Thyroid gland (tissue), 4 donors: ENCODE results near the gene PNMA3. TPM values are rescaled to one million over a fixed set of nuclear protein-coding genes. Genes with fewer than 3 reads are reported as not detected.

Experiments
- DNase-seq, 2 donors: peaks; one replicate each; pipeline ENCODE4 v3.0.0-alpha.2; 2019
- H3K27ac ChIP-seq, 3 donors: fragments of 200-600 bp; sonication (generic); 1 replicate in 2 of 3; 2 replicates in 1 of 3; pipeline ENCODE4 v1.5.1; 2016 to 2019; ENCODE audit warnings: mild to moderate bottlenecking in 1 of 3, moderate library complexity in 1 of 3
- H3K27me3 ChIP-seq: fragments of 200-600 bp; sonication (generic); one replicate; pipeline ENCODE4 v1.5.1; 2019
- H3K36me3 ChIP-seq, 2 donors: fragments of 200-600 bp; sonication (generic); one replicate each; pipeline ENCODE4 v1.5.1; 2016 to 2019
- H3K4me1 ChIP-seq, 2 donors: fragments of 200-600 bp; sonication (generic); one replicate each; pipeline ENCODE4 v1.5.1; 2017 to 2019
- H3K4me3 ChIP-seq, 3 donors: fragments of 200-600 bp; sonication (generic); replicated peaks in 1 of 3; 1 replicate in 2 of 3; 2 replicates in 1 of 3; pipeline ENCODE4 v1.5.1; 2016; ENCODE audit warnings: mild to moderate bottlenecking in 1 of 3
- H3K9me3 ChIP-seq: fragments of 200-600 bp; sonication (generic); one replicate; pipeline ENCODE4 v1.5.1; 2017
- POLR2A ChIP-seq, 2 donors: fragments of 450-650 bp; IDR thresholded peaks; one replicate each; pipeline ENCODE4 v1.6.1; 2017; ENCODE audit warnings: antibody characterized with exemption in 2 of 2, mild to moderate bottlenecking in 2 of 2, moderate library complexity in 1 of 2
- WGBS, 2 donors: methylation state at CpG; one replicate each; pipeline ENCODE4 v1.1.5; 2017; 5-methylcytosine and 5-hydroxymethylcytosine counted together
- intact Hi-C: fragments of 100-400 bp; cut with DNase I; formaldehyde crosslinking; loops from one replicate; pipeline ENCODE4 v1.15.1; 2023
- total RNA-seq, 4 donors: library from RNA; depleted of rRNA; stranded (reverse); fragments of >200 nt; gene quantifications; one replicate each; pipeline ENCODE4 v1.2.3, GENCODE V29; 2016
- TF ChIP-seq, protein P1 (sequence below), 6 experiments: fragments of 200-600 bp in 3 of 6; fragments of 450-650 bp in 3 of 6; sonication (generic) in 3 of 6; IDR thresholded peaks; one replicate each; pipeline ENCODE4 v1.5.1; 2016 to 2019; ENCODE audit warnings: antibody characterized with exemption in 6 of 6, mild to moderate bottlenecking in 2 of 6, inconsistent platforms in 1 of 6, moderate library complexity in 1 of 6

PNMA3 gene
- total RNA-seq, 4 donors from 2014 or later: 0.29 to 2.3 (median 1.6) TPM

DNA sequence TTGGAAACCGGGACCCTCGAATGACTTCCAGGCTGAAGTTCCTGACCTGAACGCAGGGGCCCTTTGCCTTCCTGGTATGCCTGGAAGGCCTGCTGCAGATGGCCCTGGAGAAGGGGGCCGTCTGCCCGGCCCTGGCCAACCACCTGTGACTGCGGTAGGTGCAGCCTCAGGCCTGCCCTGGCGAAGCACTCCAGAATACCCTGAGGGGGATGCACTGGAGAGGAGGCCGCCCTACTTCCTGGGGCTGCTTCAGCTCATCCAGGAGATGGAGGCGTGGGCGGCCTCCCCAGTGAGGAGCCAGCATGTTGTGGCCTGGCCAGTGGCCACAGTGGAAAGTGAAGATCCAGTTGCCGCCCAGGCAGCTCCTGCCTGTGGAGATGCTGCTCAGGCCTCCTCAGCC is 26.4 kb upstream of the PNMA3 start:
- no peaks in the 10 kb centered on the region for H3K4me1 ChIP-seq
- H3K9me3 ChIP-seq: no peaks in the 10 kb centered on the region
- intact Hi-C loops: no loop called here
- no peak overlapping the region for H3K27ac ChIP-seq
- no peak for DNase-seq
- H3K4me3 ChIP-seq: no peak overlapping the region
- TF ChIP-seq, protein P1, sequence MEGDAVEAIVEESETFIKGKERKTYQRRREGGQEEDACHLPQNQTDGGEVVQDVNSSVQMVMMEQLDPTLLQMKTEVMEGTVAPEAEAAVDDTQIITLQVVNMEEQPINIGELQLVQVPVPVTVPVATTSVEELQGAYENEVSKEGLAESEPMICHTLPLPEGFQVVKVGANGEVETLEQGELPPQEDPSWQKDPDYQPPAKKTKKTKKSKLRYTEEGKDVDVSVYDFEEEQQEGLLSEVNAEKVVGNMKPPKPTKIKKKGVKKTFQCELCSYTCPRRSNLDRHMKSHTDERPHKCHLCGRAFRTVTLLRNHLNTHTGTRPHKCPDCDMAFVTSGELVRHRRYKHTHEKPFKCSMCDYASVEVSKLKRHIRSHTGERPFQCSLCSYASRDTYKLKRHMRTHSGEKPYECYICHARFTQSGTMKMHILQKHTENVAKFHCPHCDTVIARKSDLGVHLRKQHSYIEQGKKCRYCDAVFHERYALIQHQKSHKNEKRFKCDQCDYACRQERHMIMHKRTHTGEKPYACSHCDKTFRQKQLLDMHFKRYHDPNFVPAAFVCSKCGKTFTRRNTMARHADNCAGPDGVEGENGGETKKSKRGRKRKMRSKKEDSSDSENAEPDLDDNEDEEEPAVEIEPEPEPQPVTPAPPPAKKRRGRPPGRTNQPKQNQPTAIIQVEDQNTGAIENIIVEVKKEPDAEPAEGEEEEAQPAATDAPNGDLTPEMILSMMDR (IDR thresholded peaks at IDR 0.05): no peak
- no peak for TF ChIP-seq POLR2A (IDR thresholded peaks at IDR 0.05)
- WGBS, 2 donors: 86% methylated on average over 2 of the region's 11 CpGs; no CpG with 5 or more reads in 1 of the 2 donors
- no peaks in the 10 kb centered on the region for H3K27me3 ChIP-seq
- no peaks in the 10 kb centered on the region for H3K36me3 ChIP-seq

DNA sequence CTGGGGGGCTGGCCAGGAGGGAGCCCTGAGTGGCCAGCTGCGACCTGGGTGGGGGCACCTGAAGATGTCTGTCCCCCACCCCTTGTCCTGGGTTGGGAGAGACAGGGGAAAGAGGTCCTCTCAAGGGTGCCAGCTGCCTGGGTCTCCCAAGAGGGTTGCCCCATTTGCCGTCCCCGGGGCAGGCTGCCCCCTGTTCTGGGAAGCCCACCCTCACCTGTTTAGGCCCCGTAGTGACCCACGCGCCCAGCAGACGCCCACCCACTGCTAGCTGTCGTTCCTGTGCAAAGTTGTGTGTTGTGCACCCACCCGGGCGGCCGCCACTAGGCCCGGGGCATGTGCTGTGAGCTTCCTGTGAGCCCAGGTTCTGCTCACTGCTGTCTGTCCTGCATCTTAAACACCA is 25.5 kb upstream of the PNMA3 start:
- Histone ChIP-seq H3K27ac (no peak overlapping the region), H3K4me3 (no peak overlapping the region), H3K4me1 (no peaks in the 10 kb centered on the region), H3K9me3 (no peaks in the 10 kb centered on the region), H3K36me3 (no peaks in the 10 kb centered on the region), H3K27me3 (no peaks in the 10 kb centered on the region)
- TF ChIP-seq, protein P1 (IDR thresholded peaks at IDR 0.05): no peak
- no peak for TF ChIP-seq POLR2A (IDR thresholded peaks at IDR 0.05)
- intact Hi-C loops: no loop called here
- no CpG with 5 or more reads among the region's 12 CpGs for WGBS, 2 donors
- DNase-seq: no peak

DNA sequence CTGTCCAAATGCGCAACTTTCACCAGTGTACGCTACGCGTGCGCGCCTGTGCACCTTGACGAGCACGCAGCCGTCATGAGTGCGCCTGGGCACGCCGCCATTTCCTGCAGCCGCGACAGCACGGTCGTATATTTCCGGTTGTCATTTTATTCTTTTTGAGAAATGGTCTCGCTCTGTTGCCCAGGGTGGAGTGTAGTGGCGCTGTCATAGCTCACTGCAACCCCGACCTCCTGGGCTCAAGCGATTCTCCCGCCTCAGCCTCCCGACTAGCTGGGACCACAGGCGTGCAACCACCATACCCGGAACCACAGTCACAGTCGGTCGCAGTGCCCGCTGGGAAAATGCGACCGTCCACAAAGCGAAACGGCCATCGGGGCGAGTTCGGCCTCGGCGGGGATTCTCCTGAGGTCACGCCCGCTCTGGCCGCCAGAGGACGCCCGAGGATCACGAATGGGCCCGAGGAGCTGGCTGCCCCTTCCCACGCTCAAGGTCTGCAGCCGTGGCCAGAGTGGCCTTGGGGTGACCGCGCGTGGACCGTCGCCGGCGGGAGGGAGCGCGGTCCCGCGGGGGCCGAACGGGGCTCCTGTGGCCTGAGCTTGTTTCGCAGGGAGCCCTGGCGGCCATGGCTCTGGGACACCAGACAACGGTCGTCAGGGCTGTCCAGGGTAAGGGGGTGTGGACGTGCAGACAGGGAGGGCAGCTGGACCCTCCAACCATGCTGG is 23.7 kb upstream of the PNMA3 start:
- intact Hi-C loops: no loop called here
- H3K27ac ChIP-seq: no peak overlapping the region

DNA sequence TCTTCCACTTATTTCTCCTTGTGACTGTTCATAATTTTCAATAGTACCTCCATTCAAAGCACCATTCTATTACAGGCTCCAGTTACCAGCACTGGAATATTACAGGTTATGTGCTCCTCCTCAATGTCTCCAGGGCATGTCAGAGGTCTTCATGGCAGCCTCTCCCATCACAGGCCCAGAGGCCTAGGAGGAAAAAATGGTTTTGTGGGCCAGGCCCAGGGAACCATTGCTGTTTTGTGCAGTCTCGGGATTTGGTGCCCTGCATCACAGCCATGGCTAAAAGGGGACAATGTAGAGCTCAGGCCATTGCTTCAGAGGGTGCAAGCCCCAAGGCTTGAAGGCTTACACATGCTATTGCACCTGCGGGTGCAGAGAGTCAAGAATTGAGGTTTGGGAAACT is 7.2 kb upstream of the PNMA3 start:
- Histone ChIP-seq H3K27me3 (no peaks in the 10 kb centered on the region), H3K4me3 (no peak overlapping the region), H3K4me1 (no peaks in the 10 kb centered on the region), H3K27ac (no peak overlapping the region), H3K9me3 (no peaks in the 10 kb centered on the region), H3K36me3 (no peaks in the 10 kb centered on the region)
- WGBS, 2 donors: 93 to 94% methylated on average over 2 of the region's 2 CpGs
- DNase-seq: no peak
- TF ChIP-seq POLR2A (IDR thresholded peaks at IDR 0.05): no peak
- TF ChIP-seq, protein P1 (IDR thresholded peaks at IDR 0.05): no peak
- intact Hi-C loops: no loop called here

More for the DNA sequence above, 23.7 kb upstream of the PNMA3 start:
- TF ChIP-seq, protein P1 (IDR thresholded peaks at IDR 0.05): peak; percentile 50 to 96 (median 80)
- no peak for TF ChIP-seq POLR2A (IDR thresholded peaks at IDR 0.05)
- H3K27me3 ChIP-seq: no peaks in the 10 kb centered on the region
- no peaks in the 10 kb centered on the region for H3K36me3 ChIP-seq
- no peak overlapping the region for H3K4me3 ChIP-seq
- 52 to 80% methylated on average over 1 to 22 of the region's 64 CpGs for WGBS, 2 donors
- H3K4me1 ChIP-seq: no peaks in the 10 kb centered on the region
- H3K9me3 ChIP-seq: no peaks in the 10 kb centered on the region
- DNase-seq: peak; percentile 68 to 74

DNA sequence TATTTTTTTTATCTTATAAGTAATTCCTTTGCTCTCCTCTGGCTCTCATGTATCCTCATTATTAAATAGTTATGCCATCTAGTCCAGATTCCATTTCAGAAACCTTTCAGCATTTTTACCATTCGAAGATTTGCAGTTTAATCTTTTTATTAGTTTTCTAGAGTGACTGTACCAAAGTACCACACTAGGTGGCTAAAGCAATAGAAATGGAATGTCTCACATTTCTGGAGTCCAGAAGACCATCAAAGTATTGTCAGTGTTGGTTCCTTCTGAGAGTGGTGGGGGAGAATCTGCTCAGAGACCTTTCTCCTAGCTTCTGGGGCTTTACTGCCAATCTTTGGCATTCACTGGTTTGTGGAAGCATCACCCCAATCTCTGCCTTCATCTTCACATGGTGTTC is 3.7 kb upstream of the PNMA3 start:
- 80 to 96% methylated on average over 1 of the region's 1 CpG for WGBS, 2 donors
- H3K36me3 ChIP-seq: no peaks in the 10 kb centered on the region
- DNase-seq: no peak

More for the DNA sequence above, 3.7 kb upstream of the PNMA3 start:
- Histone ChIP-seq H3K27me3 (no peaks in the 10 kb centered on the region), H3K27ac (no peak overlapping the region), H3K9me3 (no peaks in the 10 kb centered on the region), H3K4me3 (no peak overlapping the region), H3K4me1 (no peaks in the 10 kb centered on the region)
- TF ChIP-seq POLR2A (IDR thresholded peaks at IDR 0.05): no peak
- TF ChIP-seq, protein P1 (IDR thresholded peaks at IDR 0.05): no peak
- intact Hi-C loops: no loop called here
